ENCODE measurements around the gene MAPK9. TPM values are rescaled to one million over a fixed set of nuclear protein-coding genes. Genes with fewer than 3 reads are reported as not detected.
A peak's percentile ranks its signal among the peaks of the same experiment; 100 is the strongest.

MAPK9 gene
- total and polyA plus RNA-seq, 2 experiments from 2014 or later = 22.5 to 23.7 TPM

GRCh38 chr5:180234271-180234670, 57.6 kb downstream of the MAPK9 start:
- H2AFZ ChIP-seq = no peak overlapping the region
- in situ Hi-C loops (cut with MboI) = no loop called here

GRCh38 chr5:180233729-180234128, 58.2 kb downstream of the MAPK9 start:
- H3K27ac ChIP-seq = peak overlapping the region; percentile 75
- peaks cover 8% of the 10 kb centered on the region; the same call in 1 of the 2 replicates for H3K4me1 ChIP-seq (ENCODE audit: insufficient read depth)
- H3F3A ChIP-seq (ENCODE audit: insufficient read depth) = peaks cover 14% of the 10 kb centered on the region; the same call in 1 of the 2 replicates
- no peaks in the 10 kb centered on the region for H3K79me2 ChIP-seq (ENCODE audit: insufficient read depth)
- no peaks in the 10 kb centered on the region for H3K9me2 ChIP-seq (ENCODE audit: insufficient read depth)
- no peaks in the 10 kb centered on the region for H3K9me3 ChIP-seq (ENCODE audit: low read depth)
- H3K4me3 ChIP-seq = no peak overlapping the region
- no peaks in the 10 kb centered on the region for H3K27me3 ChIP-seq (replicated peaks; ENCODE audit: insufficient read depth)
- no peak for DNase-seq
- no peak for TF ChIP-seq EZH2phosphoT487 (IDR thresholded peaks at IDR 0.05; ENCODE audit: insufficient read depth, low read depth)
- TF ChIP-seq EZH2 (IDR thresholded peaks at IDR 0.05; ENCODE audit: insufficient read depth, poor library complexity, severe bottlenecking) = no peak
- H3K9ac ChIP-seq = no peak overlapping the region
- H2AFZ ChIP-seq = no peak overlapping the region
- in situ Hi-C loops (cut with MboI) = no loop called here
- 71 to 74% methylated on average over 11 of the region's 11 CpGs for WGBS, 2 experiments (ENCODE audit: low coverage in 1 of 2, low lambda C conversion rate in 2 of 2, missing lambda C conversion rate in 2 of 2)
- H4K20me1 ChIP-seq (ENCODE audit: insufficient read depth) = no peaks in the 10 kb centered on the region
- H3K4me2 ChIP-seq (ENCODE audit: unreplicated experiment) = no peak overlapping the region
- H3K36me3 ChIP-seq (ENCODE audit: low read depth) = peaks cover 21% of the 10 kb centered on the region; the same call in 1 of the 2 replicates

More at GRCh38 chr5:180234271-180234670, 57.6 kb downstream of the MAPK9 start:
- no peak overlapping the region for H3K9ac ChIP-seq
- H3K4me3 ChIP-seq = no peak overlapping the region
- H3K4me1 ChIP-seq (ENCODE audit: insufficient read depth) = peaks cover 8% of the 10 kb centered on the region; the same call in 1 of the 2 replicates
- no peaks in the 10 kb centered on the region for H3K9me2 ChIP-seq (ENCODE audit: insufficient read depth)
- H3K36me3 ChIP-seq (ENCODE audit: low read depth) = peaks cover 21% of the 10 kb centered on the region; the same call in 1 of the 2 replicates
- no peaks in the 10 kb centered on the region for H3K9me3 ChIP-seq (ENCODE audit: low read depth)
- H3K4me2 ChIP-seq (ENCODE audit: unreplicated experiment) = no peak overlapping the region
- H3F3A ChIP-seq (ENCODE audit: insufficient read depth) = peaks cover 14% of the 10 kb centered on the region; the same call in 1 of the 2 replicates
- 97 to 98% methylated on average over 15 of the region's 15 CpGs for WGBS, 2 experiments (ENCODE audit: low coverage in 1 of 2, low lambda C conversion rate in 2 of 2, missing lambda C conversion rate in 2 of 2)
- TF ChIP-seq EZH2phosphoT487 (IDR thresholded peaks at IDR 0.05; ENCODE audit: insufficient read depth, low read depth) = no peak
- no peak for TF ChIP-seq EZH2 (IDR thresholded peaks at IDR 0.05; ENCODE audit: insufficient read depth, poor library complexity, severe bottlenecking)
- H3K27me3 ChIP-seq (replicated peaks; ENCODE audit: insufficient read depth) = no peaks in the 10 kb centered on the region
- peak overlapping the region; percentile 75; the same call in 1 of the 2 replicates for H3K27ac ChIP-seq
- no peak for DNase-seq
- H4K20me1 ChIP-seq (ENCODE audit: insufficient read depth) = no peaks in the 10 kb centered on the region
- H3K79me2 ChIP-seq (ENCODE audit: insufficient read depth) = no peaks in the 10 kb centered on the region

GRCh38 chr5:180230017-180230416, 61.9 kb downstream of the MAPK9 start:
- Histone ChIP-seq H3K27me3 (replicated peaks; ENCODE audit: insufficient read depth) (no peaks in the 10 kb centered on the region), H4K20me1 (ENCODE audit: insufficient read depth) (no peaks in the 10 kb centered on the region), H3K4me3 (no peak overlapping the region), H3K36me3 (ENCODE audit: low read depth) (peaks cover 5% of the 10 kb centered on the region; the same call in 1 of the 2 replicates), H3F3A (ENCODE audit: insufficient read depth) (peaks cover 14% of the 10 kb centered on the region; the same call in 1 of the 2 replicates), H3K9me3 (ENCODE audit: low read depth) (no peaks in the 10 kb centered on the region), H3K4me1 (ENCODE audit: insufficient read depth) (peaks cover 8% of the 10 kb centered on the region; the same call in 1 of the 2 replicates), H3K9me2 (ENCODE audit: insufficient read depth) (no peaks in the 10 kb centered on the region), H3K79me2 (ENCODE audit: insufficient read depth) (no peaks in the 10 kb centered on the region), H3K9ac (no peak overlapping the region), H3K4me2 (ENCODE audit: unreplicated experiment) (no peak overlapping the region), H3K27ac (no peak overlapping the region), H2AFZ (no peak overlapping the region)
- in situ Hi-C loops (cut with MboI) = no loop called here
- WGBS, 2 experiments (ENCODE audit: low coverage in 1 of 2, low lambda C conversion rate in 2 of 2, missing lambda C conversion rate in 2 of 2) = 83 to 88% methylated on average over 7 of the region's 7 CpGs
- DNase-seq = no peak
- no peak for TF ChIP-seq EZH2phosphoT487 (IDR thresholded peaks at IDR 0.05; ENCODE audit: insufficient read depth, low read depth)
- no peak for TF ChIP-seq EZH2 (IDR thresholded peaks at IDR 0.05; ENCODE audit: insufficient read depth, poor library complexity, severe bottlenecking)

- no peaks in the 10 kb centered on the region for H3K27me3 ChIP-seq (replicated peaks; ENCODE audit: insufficient read depth)
- no peaks in the 10 kb centered on the region for H3K9me2 ChIP-seq (ENCODE audit: insufficient read depth)
- H3K4me1 ChIP-seq (ENCODE audit: insufficient read depth) = no peaks in the 10 kb centered on the region
- H3K4me2 ChIP-seq (ENCODE audit: unreplicated experiment) = no peak overlapping the region
- H3K4me3 ChIP-seq = no peak overlapping the region
- no peaks in the 10 kb centered on the region for H3K79me2 ChIP-seq (ENCODE audit: insufficient read depth)
- no peaks in the 10 kb centered on the region for H3K9me3 ChIP-seq (ENCODE audit: low read depth)
- TF ChIP-seq EZH2phosphoT487 (IDR thresholded peaks at IDR 0.05; ENCODE audit: insufficient read depth, low read depth) (no peak), EZH2 (IDR thresholded peaks at IDR 0.05; ENCODE audit: insufficient read depth, poor library complexity, severe bottlenecking) (no peak)
- no peak for DNase-seq
- H3K27ac ChIP-seq = no peak overlapping the region
- in situ Hi-C loops (cut with MboI) = no loop called here
- 82 to 86% methylated on average over 11 of the region's 11 CpGs for WGBS, 2 experiments (ENCODE audit: low coverage in 1 of 2, low lambda C conversion rate in 2 of 2, missing lambda C conversion rate in 2 of 2)
- H3K36me3 ChIP-seq (ENCODE audit: low read depth) = no peaks in the 10 kb centered on the region
- H3F3A ChIP-seq (ENCODE audit: insufficient read depth) = no peaks in the 10 kb centered on the region
- no peak overlapping the region for H3K9ac ChIP-seq
- no peak overlapping the region for H2AFZ ChIP-seq
- no peaks in the 10 kb centered on the region for H4K20me1 ChIP-seq (ENCODE audit: insufficient read depth)
Measured at GRCh38 chr5:180222056-180222455, 69.8 kb downstream of the MAPK9 start.
